Neural cell (in vitro differentiated cells): ENCODE results near the gene COL6A2.

Experiments used
- CTCF ChIP-seq: fragments of 450-650 bp; IDR thresholded peaks from 2 replicates; pipeline ENCODE4 v1.5.1; 2014; ENCODE audit warnings: antibody characterized with exemption, mild to moderate bottlenecking, moderate library complexity; ENCODE audit not compliant: poor library complexity, severe bottlenecking
- EP300 ChIP-seq: fragments of 450-650 bp; conservative IDR thresholded peaks from 2 replicates; pipeline ENCODE4 v1.6.1; 2014; ENCODE audit warnings: antibody characterized with exemption, mild to moderate bottlenecking, moderate library complexity; ENCODE audit not compliant: poor library complexity, severe bottlenecking
- EZH2 ChIP-seq: fragments of 200-600, 300-800 bp; shearing (Covaris generic), sonication (generic); IDR thresholded peaks from 2 replicates; pipeline ENCODE4 v1.6.1; 2014; ENCODE audit warnings: antibody characterized with exemption, low read length, borderline replicate concordance, mild to moderate bottlenecking; ENCODE audit not compliant: insufficient read depth, poor library complexity, severe bottlenecking
- POLR2AphosphoS5 ChIP-seq: IDR thresholded peaks from 2 replicates; pipeline ENCODE4 v1.6.1; 2012
- RAD21 ChIP-seq: fragments of 450-650 bp; conservative IDR thresholded peaks from 2 replicates; pipeline ENCODE4 v1.6.1; 2014; ENCODE audit warnings: antibody characterized with exemption, mild to moderate bottlenecking, moderate library complexity
- REST ChIP-seq: IDR thresholded peaks from 2 replicates; pipeline ENCODE4 v1.6.1; 2012; ENCODE audit warnings: borderline replicate concordance
- SMC3 ChIP-seq: fragments of 450-650 bp; conservative IDR thresholded peaks from 2 replicates; pipeline ENCODE4 v1.6.1; 2014; ENCODE audit warnings: antibody characterized with exemption, mild to moderate bottlenecking, moderate library complexity; ENCODE audit not compliant: poor library complexity
- TAF1 ChIP-seq: IDR thresholded peaks from 2 replicates; pipeline ENCODE4 v1.6.1; 2012; ENCODE audit warnings: low read depth

GRCh38 chr21:46116776-46117585, 19.1 kb downstream of the COL6A2 start:
- TF ChIP-seq POLR2AphosphoS5: no peak
- TF ChIP-seq CTCF: no peak
- TF ChIP-seq RAD21: no peak
- no peak for TF ChIP-seq EZH2
- no peak for TF ChIP-seq TAF1
- no peak for TF ChIP-seq EP300
- TF ChIP-seq REST: no peak
- TF ChIP-seq SMC3: no peak
